GM21447 (cell line): ENCODE data around the gene CHERP.
"Not testable (repeated sequence)": the region's sequence is repeated elsewhere in the genome, so short reads cannot be mapped to it uniquely, and the experiment has no call there.

ENCODE experiments used
- ATAC-seq: cut with Tn5 transposase; IDR thresholded peaks from one replicate; pipeline ENCODE4 v1.9.1; 2021; ENCODE audit not compliant: unreplicated experiment

CHERP gene

DNA sequence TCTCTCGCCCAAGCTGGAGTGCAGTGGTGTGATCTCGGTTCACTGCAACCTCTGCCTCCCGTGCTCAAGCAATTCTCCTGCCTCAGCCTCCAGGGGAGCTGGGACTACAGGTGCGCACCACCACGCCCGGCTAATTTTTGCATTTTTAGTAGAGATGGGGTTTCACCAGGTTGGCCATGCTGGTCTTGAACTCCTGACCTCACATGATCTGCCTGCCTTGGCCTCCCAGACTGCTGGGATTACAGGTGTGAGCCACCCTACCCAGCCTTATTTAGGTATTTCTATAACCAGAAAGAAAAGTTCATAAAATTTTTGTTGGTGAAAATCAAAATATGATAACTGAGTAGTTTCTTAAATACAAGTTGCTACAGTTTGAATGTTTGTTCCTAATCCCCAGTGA, 1.5 kb upstream of the CHERP start:
- ATAC-seq, result not testable (repeated sequence)

DNA sequence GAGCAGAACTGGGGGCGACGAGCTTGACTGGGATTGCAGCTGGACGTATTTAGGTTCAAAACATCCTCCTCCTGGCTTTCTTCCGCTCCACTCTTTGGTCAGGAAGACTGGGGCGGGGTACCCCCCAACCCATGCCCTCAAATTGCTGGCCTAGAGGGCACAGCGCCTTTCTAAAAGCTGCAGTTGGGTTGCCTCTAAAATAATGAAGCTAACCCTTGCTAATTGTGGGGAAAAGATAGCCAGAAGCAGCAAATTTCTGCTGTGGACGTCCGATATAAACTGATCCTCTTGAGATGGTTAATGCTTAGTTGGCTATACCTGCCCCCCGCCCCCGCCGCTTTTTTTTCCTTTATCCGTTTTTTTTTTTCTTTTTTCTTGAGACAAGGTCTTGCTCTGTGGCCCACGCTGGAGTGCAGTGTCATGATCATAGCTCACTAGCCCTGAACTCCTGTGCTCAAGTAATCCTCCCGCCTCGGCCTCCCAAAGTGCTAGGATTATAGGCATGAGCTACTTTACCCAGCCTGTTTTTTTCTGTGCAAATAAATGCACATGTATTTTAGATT, 754 bp upstream of the CHERP start:
- no peak for ATAC-seq

DNA sequence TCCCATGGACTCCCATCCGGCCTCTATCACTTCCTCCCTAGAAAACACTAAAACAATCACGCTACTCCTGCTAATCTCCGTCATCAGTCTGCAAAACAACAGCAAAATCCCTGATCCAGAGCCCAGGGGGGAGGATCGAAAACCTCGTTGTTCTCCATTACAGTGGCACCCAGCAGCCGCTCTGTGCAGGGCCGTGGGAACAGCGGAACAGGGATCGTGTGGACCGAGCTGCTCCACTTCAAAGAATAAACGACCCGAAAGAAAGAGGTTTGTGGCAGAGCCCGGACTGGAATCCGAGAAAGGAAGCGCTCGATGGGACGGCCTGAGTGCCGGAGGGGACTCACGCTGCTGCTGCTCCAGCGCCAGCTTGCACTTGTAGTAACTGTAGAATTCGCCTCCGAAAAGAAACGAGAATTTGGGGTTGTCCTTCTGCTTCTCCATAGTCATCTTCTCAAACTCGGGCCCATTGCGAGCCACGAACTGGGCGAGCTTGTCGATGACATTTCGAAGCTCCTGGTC, 652 bp downstream of the CHERP start:
- no peak for ATAC-seq

DNA sequence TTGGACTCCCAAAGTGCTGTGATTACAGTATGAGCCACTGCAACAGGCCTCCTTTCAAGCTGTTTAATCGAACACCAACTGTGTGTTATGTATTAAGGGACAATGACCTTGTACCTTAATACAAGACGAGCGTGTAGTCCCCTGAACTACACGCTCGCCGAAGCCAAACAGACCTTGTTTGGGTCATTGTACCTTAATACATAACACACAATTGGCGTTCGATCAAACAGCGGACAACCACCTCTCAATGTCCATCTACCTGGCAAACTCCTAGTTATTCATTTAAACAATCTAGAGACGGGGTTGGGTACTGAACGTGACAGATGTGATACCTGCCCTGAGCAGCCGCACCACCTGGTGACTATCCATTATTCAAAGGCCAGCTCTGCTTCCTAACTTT, 1.3 kb downstream of the CHERP start:
- ATAC-seq, result no peak

DNA sequence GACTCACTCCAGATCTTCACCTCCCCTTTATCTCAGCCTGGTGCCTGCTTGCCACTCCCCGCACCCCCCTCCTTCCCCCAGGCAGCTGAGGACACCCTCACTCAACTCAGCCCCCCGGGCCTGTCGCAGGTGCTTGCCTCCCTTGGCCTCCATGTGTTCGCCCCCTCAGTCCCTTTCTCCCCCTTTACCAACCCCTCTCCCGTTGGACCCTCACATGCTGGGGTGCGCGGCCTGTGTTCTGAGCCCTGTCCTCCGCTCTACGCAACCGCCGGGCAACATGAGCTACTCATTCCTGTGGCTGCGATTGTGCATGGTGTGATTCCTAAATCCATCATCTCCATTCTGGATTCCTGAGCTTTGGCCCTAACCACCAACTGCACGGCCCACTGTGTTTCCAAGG, 5.1 kb downstream of the CHERP start:
- no peak for ATAC-seq

DNA sequence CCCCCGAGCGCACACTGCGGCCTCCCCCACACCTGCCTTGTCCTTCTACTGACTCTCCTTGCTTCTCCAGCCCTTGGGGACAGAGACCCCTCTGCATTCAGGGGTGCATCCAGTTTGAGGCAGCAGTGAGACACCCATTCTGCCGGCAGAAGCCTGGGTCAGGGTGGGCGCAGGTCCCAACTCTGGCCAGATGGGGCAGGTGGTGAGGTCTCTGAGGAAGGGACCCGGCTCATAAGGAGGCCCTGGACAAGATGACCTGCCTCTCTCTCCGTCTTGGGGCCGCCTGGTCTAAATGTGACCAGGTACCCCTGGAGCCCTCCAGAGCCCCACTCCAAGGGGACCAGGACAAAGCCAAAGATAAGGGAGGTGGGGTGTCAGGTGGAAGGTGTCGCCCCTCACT, 6.1 kb downstream of the CHERP start:
- no peak for ATAC-seq

DNA sequence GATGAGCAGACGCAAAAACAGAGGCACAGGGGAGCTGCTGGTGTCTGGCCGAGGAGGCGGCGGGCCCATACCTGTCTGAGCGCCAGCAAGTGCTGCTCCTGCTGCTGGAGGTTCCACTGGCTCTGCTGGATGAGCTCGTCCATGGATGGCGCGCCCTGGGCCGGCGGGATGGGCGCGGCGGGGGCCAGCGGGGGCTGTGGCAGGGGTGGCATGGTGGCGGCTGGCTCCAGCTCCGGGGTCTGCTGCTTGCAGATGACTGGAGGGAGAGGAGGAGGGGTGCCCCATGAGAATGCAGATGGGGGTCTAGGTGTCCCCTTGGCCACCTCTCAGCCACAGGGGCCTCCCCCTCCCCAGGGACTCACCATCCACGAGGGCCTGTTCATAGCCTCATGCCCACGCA, 6.9 kb downstream of the CHERP start:
- ATAC-seq, result no peak

DNA sequence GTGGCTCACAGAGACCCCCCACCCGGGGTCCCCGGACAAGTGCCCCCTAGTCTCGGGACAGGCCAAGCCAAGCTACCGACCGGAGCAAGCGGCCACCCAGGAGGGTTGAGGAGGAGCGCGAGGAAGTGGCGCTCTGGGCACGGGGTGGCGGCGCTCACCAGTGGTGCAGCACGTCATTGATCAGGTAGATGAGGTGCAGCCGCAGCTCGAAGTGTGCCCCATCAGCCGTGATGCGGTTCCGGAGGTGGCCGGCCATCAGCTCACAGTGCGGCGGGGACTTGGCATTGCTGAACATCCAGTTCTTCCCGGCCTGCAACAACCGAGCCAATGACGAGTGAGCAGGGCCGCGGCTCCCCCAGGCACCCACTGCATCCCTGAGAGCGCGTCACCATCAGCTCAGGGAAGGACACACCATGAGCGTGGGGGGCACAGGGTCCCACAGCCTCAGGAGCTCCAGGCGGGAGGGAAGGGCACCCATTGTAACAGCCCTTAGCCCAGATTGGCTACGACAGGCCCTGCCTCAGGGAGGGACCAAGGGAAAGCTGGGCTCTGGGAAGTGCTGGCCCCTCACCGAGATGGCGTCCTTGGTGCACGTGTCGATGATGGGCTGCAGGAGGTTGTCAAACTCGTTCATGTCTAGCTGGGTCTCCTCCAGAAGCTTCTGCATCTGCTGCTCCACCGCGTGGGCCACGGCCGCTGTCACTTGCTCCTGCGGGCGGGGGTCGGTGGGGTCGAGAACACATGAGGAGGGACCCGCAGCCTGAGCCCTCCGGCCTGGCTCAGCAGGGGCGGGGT, 9.6 kb downstream of the CHERP start:
- ATAC-seq, result no peak

DNA sequence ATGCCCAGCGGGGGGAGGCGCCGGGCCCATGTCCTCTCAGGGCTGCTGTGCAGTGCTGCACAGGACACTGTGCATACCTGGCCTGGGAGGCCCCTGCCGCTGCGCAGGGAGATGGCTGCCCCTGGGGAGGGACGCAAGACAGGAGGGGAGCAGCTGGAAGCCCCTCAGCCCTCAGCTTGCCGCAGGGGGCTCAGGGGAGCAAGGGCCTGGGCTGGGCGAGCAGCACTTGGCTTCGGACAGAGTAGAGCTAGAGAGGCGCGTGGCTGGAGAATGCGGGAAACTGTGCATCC, 10.9 kb downstream of the CHERP start:
- no peak for ATAC-seq

DNA sequence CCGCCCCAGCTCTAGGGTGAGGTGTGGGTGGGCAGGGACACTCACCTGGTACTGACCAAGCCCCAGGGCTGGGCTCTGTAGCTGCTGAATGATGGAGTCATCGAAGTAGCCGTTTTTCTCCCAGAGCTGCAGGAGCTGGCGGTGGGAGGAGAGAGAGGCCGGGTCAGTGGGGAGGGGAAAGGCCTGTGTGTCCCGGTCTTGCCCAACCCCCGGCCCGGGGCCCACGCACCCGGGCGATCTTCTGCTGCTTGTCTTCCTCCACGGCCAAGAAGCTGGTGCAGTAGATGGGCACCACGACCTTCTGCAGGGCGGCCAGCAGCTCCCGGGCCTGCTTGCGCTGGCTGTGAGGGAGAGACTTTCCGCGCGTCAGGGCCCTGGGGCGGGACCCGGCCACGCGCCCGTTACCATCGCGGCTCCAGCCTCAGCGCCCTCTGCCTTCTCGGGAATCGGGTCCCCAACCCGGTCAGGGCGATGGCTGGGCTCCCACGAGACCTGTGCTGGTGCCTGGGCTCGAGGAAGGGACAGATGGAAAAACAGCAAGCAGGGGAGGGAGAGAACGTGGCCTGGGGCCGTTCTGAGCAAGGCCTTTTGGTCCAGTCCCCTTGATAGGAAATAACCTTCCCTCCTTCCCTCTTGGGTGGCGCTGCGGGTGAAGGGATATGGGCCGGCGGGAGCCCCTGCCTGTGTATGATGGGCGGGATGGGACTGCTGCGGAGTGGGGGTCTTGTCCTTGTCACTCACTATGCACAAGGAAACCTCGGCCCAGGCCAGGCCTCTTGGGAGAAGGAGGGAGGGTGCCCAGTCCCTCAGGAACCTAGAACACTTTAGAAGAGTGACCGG, 11.5 kb downstream of the CHERP start:
- no peak for ATAC-seq

DNA sequence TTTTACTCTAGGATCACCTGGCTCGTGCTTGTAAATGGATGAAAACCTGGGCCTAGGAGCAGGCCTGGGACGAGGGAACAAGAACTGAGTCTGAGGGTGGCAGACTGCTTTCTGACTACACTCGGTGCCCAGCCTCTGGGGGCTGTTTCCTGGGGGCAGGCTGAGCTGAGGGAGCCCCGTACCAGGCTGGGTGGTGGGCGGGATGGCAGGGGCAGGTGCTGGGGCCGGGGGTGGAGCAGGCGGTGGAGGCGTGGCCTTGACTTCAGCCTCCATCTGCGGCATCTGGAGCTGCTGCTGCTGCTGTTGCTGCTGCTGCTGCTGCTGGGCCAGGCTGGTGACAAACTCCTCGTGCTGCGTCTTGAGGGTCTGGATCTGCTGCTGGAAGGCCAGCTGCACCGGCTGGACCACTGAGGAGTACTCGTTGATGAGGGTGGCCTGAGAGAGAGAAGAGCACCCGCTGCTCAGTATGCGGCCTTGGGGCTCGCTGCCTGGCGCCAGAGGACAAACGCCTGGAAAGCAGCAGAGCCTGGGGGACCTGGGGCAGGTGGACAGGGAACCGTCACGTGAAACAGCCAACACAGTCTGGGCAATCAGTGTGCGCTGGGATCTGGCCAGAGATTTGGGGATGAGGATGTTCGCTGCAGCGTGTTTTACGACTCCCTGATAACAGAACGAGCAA, 12.6 kb downstream of the CHERP start:
- no peak for ATAC-seq

DNA sequence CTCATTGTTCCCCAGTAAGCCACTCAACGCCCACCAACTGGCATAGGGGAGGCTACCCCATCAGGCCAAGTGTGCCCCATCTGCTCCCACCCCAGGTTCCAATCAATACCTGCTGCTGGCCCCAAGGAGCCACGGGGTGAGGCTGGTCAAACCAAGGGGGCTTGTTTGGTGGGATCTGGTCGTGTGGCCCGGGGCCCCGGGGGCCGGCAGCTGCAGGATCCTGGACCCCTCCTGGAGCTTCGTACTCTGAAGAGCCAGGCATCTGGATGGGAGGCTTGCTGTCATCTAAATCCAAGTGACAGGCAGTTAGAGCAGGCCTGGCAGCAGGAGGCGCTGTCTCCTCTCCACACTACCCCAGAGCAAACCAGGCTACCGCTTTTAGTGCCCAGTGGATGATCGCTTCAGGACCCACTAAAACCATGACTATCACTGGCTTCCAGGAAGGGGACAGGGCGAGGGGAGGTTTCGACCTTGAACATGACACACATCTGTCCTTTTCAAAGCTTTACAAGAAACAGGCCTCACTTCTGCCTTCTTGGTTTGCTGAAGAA, 14.2 kb downstream of the CHERP start:
- no peak for ATAC-seq

DNA sequence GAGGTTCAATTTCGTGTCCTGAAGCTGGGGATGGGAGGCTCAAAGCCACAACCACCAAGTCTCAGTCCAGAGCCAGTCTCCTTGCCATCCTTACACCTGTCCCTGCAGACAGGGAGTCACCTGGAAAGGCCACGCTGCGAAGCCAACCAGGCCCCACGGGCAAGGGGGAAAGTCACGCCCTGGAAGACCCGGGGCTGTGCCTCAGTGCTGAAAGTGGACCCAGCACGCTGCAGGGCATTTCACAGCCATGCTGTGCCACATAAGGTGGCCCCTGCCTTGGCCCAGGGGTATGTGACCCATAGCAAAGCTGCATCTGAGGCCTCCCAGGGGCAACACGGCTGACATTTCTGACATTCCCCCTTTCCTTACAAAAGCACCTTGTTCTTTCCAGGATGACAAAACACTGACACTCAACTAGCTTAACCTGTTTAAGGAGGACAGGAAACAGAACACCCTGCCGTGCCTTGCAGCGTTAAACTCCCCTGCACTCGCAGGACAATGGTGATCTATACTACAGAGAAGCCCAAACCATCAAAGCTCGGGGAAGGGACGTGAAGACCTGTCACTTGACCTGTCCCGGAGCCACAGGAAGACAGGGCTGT, 14.8 kb downstream of the CHERP start:
- no peak for ATAC-seq

DNA sequence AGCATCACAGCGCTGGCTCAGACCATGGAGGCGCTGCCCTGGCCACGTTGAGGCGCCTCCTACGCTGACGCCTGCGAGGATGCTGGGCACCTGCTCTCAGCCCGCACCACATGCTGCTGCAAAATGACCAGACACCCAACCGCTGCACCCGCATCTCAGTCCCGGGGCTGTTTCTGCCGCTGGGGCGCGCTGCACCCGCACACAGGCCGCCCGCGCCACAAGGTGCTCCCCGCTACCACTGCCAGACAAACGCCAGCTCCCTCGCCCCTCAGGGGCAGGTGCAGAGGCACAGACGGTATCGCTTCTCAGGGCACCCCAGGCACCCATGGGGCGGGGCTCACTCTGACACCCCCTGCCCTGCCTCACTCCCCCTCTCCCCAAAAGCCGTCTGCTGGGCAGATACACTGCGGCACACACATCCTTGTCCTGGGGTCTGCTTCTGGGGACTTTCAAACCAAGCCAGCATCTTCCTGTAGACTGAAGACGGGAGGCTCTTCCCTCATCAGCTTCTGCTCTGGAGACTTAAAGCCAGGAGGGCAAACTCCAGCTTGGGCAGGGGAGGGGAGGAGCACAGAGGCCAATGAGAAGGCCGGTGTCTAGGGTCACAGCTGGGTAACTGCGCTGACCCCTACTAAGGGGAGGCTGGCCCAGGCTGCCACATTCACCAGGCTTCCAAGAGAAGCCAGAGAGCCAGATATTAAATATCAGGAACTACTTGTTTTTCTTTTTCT, 16.3 kb downstream of the CHERP start:
- ATAC-seq, result no peak

DNA sequence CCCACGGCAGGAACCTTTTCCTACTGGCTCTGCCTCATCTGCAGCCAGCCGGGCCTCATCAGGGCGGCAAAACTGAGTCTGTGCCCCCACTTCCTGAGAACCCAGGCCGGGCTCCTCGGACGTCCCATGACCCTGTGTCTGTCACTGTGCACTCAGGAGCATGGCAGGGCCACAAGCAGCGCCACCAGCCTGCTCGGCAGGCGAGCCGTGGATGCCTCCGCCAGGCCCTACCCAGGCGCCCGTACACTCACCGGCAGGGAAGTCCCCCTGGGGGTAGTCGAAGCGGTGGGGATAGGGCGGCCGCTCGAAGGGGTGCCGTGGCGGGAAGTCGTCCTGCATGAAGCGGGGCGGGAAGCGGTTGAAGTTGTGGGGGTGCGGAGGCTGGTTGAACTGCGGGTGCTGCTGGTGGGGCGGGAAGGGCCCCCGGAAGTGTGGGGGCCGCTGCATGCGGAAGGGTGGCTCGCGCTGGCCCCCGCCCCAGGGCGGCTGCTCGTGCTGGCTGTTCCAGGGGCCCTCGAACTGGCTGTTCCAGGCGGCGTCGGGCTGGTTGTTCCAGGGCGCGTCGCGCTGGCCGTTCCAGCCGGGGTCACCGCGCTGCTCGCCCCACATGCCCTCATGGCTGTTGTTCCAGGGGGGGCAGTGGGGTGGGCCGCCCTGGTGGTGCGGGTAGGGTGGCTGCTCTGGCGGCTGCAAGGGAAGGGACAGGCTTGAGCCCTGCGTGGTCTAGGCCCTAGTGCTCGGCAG, 17.1 kb downstream of the CHERP start:
- ATAC-seq, result no peak

DNA sequence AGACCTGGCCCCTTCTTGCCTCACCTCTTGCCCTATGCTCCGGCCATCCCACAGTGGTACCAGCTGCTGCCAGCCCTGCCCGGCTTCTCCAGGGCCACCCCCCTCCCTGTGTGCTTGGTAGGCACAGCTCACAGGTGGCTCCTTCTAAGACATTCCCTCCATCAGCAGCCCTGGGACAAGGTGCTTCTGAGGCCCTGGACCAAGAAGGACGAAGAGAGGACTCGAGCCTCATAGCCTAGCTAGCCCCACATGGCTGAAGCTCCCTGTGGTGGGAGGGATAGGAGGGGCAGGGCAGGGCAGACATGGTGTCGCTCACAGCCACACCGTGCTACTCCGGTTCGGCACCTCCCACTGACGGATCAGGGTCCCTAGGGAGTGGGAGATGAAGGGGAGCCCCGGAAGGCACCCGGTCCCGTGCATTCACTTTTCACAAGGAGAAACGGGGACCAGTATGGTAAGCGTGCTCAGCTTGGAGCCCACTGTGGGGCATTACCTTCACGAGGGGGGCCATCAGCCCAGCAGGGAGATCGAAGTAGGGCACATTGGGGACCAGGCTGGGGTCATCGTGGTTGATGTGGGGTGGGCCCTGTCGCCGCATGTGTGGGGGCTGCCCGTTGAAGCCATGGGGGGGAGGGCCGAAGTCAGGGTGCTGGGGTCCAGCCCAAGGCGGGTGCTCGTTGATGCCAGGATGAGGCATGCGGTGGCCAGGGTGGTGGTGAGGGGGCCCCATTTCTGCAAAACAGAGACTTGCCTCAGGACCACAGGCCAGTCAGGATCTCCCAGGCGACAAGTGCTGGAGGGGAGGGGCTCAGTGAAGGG, 19.5 kb downstream of the CHERP start:
- ATAC-seq, result no peak

DNA sequence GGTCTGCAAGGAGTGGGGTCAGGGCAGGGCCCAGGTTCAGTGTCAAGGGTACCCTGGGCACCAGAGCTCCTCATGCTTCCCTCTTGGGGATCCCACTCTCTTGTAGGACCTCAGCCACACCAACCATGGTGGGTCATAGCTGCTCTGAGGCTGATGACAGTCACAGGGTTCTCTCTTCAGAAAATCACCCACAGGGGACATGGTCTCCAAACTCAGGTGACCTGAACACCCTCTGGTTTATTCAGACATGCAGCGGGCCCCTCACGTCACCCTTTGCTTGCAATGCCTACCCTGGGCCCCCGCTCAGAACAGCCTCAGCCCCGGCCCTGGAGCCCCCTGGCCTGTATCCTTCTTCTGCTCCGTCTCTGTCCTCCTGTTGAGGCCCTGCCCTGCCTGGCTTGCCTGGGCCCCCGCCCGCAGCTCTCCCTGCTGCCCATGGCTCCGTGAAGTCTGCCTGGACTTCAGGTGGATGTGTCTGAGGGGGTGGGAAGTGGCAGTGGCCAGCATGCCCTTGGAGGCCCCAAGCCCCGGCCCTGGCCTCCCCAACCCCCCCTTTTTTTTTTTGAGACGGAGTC, 20.4 kb downstream of the CHERP start:
- no peak for ATAC-seq

DNA sequence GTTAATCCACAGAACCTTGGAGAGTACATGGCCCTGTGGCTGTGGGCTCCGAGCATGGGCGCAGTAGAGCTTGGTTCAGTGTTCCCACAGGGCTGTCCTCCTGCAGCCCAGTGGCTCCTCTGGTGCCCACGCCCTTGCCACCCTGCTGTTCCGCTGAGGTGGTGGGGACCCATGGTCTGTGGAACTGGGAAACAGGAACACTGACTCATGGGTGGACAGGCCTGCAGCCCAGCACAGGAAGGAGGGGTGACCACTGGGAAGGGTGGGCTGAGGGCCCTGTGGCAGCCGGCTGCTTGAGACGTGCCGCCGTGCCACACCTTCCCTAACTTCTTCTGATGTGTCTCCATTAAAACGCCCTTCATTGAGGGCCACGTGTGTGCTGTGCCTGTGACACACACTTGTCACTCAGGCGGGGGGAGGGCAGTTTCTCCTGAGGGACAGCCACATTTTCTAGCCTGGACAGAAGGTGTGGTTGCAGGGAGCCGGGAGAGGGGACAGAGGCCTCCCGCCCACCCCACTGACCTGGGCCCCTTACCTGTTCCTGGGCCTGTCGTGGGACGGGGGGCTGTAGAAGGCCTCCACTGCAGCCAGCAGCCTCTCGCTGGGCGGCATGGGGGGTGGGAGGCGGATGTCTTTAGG, 21.1 kb downstream of the CHERP start:
- ATAC-seq, result no peak
